Neuronal stem cell (in vitro differentiated cells): ENCODE results near the gene APIP.

Source experiments
- DNase-seq: peaks from one replicate; pipeline ENCODE4 v3.0.0-alpha.2; 2013; ENCODE audit warnings: low spot score
- H2AFZ ChIP-seq: one replicate; pipeline ENCODE4 v1.6.1; 2013; ENCODE audit warnings: mild to moderate bottlenecking, low read length, inconsistent platforms
- H2AK5ac ChIP-seq: 2 replicates; pipeline ENCODE4 v1.6.1; 2013; ENCODE audit warnings: low read depth, mild to moderate bottlenecking, inconsistent platforms, low read length, moderate library complexity, mixed read lengths
- H2BK120ac ChIP-seq: 2 replicates; pipeline ENCODE4 v1.6.1; 2013; ENCODE audit warnings: low read depth, mild to moderate bottlenecking, inconsistent platforms, low read length, moderate library complexity, mixed read lengths
- H2BK12ac ChIP-seq: one replicate; pipeline ENCODE4 v1.6.1; 2013; ENCODE audit warnings: low read length, inconsistent platforms
- H2BK15ac ChIP-seq: 2 replicates; pipeline ENCODE4 v1.6.1; 2013; ENCODE audit warnings: mild to moderate bottlenecking, low read length, inconsistent platforms, mixed read lengths
- H2BK5ac ChIP-seq: one replicate; pipeline ENCODE4 v1.6.1; 2013; ENCODE audit warnings: inconsistent platforms, mild to moderate bottlenecking, low read length, moderate library complexity
- H3K14ac ChIP-seq: one replicate; pipeline ENCODE4 v1.6.1; 2013; ENCODE audit warnings: low read length, inconsistent platforms
- H3K18ac ChIP-seq: 2 replicates; pipeline ENCODE4 v1.6.1; 2013; ENCODE audit warnings: low read length, inconsistent platforms
- H3K23ac ChIP-seq: 2 replicates; pipeline ENCODE4 v1.6.1; 2013; ENCODE audit warnings: low read depth, mild to moderate bottlenecking, mixed read lengths, low read length, inconsistent platforms; ENCODE audit not compliant: poor library complexity
- H3K27ac ChIP-seq: replicated peaks from 3 replicates; pipeline ENCODE4 v1.5.1; 2013; ENCODE audit warnings: low read length, inconsistent platforms
- H3K27me3 ChIP-seq, 3 experiments: 2 replicates each; pipeline ENCODE4 v1.6.1; 2013; ENCODE audit warnings: low read length in 3 of 3, mild to moderate bottlenecking in 2 of 3, inconsistent platforms in 1 of 3, low read depth in 1 of 3, mixed read lengths in 1 of 3, moderate library complexity in 1 of 3; ENCODE audit not compliant: control insufficient read depth in 3 of 3, insufficient read depth in 3 of 3
- H3K36me3 ChIP-seq, 2 donors: replicated peaks in 1 of 2; 2 replicates each; pipeline ENCODE4 v1.6.1; 2013; ENCODE audit warnings: low read length in 2 of 2; ENCODE audit not compliant: control insufficient read depth in 2 of 2, insufficient read depth in 2 of 2
- H3K4ac ChIP-seq: 2 replicates; pipeline ENCODE4 v1.6.1; 2013; ENCODE audit warnings: inconsistent platforms, mild to moderate bottlenecking, low read length, moderate library complexity
- H3K4me1 ChIP-seq, 2 donors: 1 replicate in 1 of 2; 2 replicates in 1 of 2; pipeline ENCODE4 v1.6.1; 2013; ENCODE audit warnings: low read length in 2 of 2, low read depth in 1 of 2; ENCODE audit not compliant: control insufficient read depth in 2 of 2, insufficient read depth in 1 of 2
- H3K4me2 ChIP-seq: one replicate; pipeline ENCODE4 v1.6.1; 2013; ENCODE audit warnings: mild to moderate bottlenecking, low read length, inconsistent platforms; ENCODE audit not compliant: insufficient read depth, poor library complexity, severe bottlenecking
- H3K4me3 ChIP-seq, 2 donors: 2 replicates each; pipeline ENCODE4 v1.5.1; 2013; ENCODE audit warnings: low read length in 2 of 2, mild to moderate bottlenecking in 2 of 2, inconsistent platforms in 1 of 2, moderate library complexity in 1 of 2
- H3K79me1 ChIP-seq: one replicate; pipeline ENCODE4 v1.6.1; 2013; ENCODE audit warnings: low read depth, mild to moderate bottlenecking, inconsistent platforms, low read length, moderate library complexity
- H3K9ac ChIP-seq: one replicate; pipeline ENCODE4 v1.6.1; 2013; ENCODE audit warnings: mild to moderate bottlenecking, low read depth, low read length, inconsistent platforms; ENCODE audit not compliant: poor library complexity
- H3K9me3 ChIP-seq, 2 donors: replicated peaks in 1 of 2; 2 replicates each; pipeline versions ENCODE3 to v1.6.1; 2013; ENCODE audit warnings: low read length in 2 of 2, mild to moderate bottlenecking in 2 of 2, inconsistent platforms in 1 of 2, low read depth in 1 of 2, mixed read lengths in 1 of 2, moderate library complexity in 1 of 2; ENCODE audit not compliant: control insufficient read depth in 2 of 2, insufficient read depth in 1 of 2
- H4K8ac ChIP-seq: one replicate; pipeline ENCODE4 v1.6.1; 2013; ENCODE audit warnings: low read depth, mild to moderate bottlenecking, inconsistent platforms, low read length, moderate library complexity
- H4K91ac ChIP-seq: one replicate; pipeline ENCODE4 v1.6.1; 2013; ENCODE audit warnings: low read length, low read depth, mild to moderate bottlenecking, inconsistent platforms; ENCODE audit not compliant: poor library complexity
- WGBS, 2 donors: extraction: QIAGEN DNeasy Blood & Tissue Kit; methylation state at CpG; one replicate each; pipeline ENCODE4 v1.1.7; 2013; ENCODE audit warnings: missing lambda C conversion rate in 2 of 2, mixed read lengths in 1 of 2; ENCODE audit not compliant: insufficient read length in 2 of 2, insufficient replicate concordance in 1 of 2; ENCODE audit errors: extremely low coverage in 2 of 2; 5-methylcytosine and 5-hydroxymethylcytosine counted together

Gene APIP

DNA sequence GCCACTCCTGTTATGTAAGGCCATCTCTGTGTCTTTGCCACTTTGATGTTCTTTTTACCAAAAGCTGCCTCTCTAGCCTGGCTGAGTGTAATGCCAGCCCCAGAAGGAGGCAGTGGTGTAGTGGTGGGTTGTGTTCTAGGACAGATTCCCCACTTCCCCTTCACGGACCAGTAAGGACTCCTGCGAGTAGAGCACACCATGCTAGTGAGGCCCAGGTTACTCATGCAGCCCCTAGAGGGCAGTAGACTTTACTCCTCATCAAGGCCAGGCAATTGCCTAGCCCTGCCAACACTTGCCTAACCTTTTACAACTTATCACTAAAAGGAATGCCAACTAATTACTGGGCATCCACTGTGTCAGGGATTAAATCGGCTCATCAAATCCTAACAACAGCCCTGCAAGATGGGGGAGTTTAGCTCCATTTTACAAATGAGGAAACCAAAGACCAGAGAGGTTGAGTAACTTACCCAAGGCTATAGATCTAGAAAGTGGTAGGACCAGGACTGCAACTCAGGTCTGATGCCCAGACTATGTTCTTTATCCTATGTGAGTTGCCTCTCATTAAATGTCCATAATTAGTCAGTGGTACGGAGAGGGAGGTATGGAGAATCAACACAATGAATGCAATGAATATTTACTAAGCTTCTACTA lies 75.3 kb downstream of the APIP start:
- H3K14ac ChIP-seq = no peak overlapping the region
- H3K9me3 ChIP-seq = no peaks in the 10 kb centered on the region
- no peak overlapping the region for H4K8ac ChIP-seq
- H3K18ac ChIP-seq = no peak overlapping the region
- no peak overlapping the region for H3K4me2 ChIP-seq
- no peak overlapping the region for H2BK15ac ChIP-seq
- H3K27ac ChIP-seq = no peak overlapping the region
- H4K91ac ChIP-seq = no peak overlapping the region
- no peaks in the 10 kb centered on the region for H3K27me3 ChIP-seq
- no peak for DNase-seq
- no peak overlapping the region for H3K4me3 ChIP-seq
- no peak overlapping the region for H2AK5ac ChIP-seq
- H2BK120ac ChIP-seq = no peak overlapping the region
- H3K79me1 ChIP-seq = no peaks in the 10 kb centered on the region
- H2BK12ac ChIP-seq = no peak overlapping the region
- H3K36me3 ChIP-seq = no peaks in the 10 kb centered on the region
- H3K4me1 ChIP-seq = peaks cover 0 to 7% of the 10 kb centered on the region in 2 donors
- no peak overlapping the region for H2AFZ ChIP-seq
- H3K4ac ChIP-seq = no peak overlapping the region
- H3K9ac ChIP-seq = no peak overlapping the region
- no peak overlapping the region for H3K23ac ChIP-seq
- no CpG with 5 or more reads among the region's 4 CpGs for WGBS, 2 donors
- no peak overlapping the region for H2BK5ac ChIP-seq

DNA sequence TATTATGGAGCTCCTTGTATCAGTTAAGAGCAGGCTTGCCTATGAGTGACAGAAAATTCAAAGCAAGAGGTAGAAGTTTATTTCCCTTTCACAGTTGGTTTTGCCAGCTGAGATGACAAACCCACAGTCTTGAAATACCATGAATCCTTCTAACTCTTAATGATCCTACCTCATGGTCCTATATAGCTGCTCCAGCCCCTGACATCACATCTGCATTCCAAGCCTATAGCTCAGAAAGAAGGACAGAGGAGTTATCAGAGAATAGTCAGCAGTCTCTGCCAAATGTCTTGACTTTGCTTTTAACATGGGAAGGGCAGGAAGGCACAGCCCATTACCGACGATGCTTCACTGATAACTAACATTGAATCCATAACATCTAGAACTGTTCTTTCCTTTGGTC lies 76.2 kb downstream of the APIP start:
- no peak overlapping the region for H3K23ac ChIP-seq
- no peak overlapping the region for H4K91ac ChIP-seq
- H2BK5ac ChIP-seq = no peak overlapping the region
- H2BK120ac ChIP-seq = no peak overlapping the region
- no peaks in the 10 kb centered on the region for H3K79me1 ChIP-seq
- DNase-seq = no peak
- H3K4me3 ChIP-seq = no peak overlapping the region
- no peak overlapping the region for H2BK12ac ChIP-seq
- no peak overlapping the region for H3K18ac ChIP-seq
- no peak overlapping the region for H3K4ac ChIP-seq
- H3K9ac ChIP-seq = no peak overlapping the region
- no peak overlapping the region for H3K27ac ChIP-seq
- H3K14ac ChIP-seq = no peak overlapping the region
- no peaks in the 10 kb centered on the region for H3K27me3 ChIP-seq
- H2AK5ac ChIP-seq = no peak overlapping the region
- no peaks in the 10 kb centered on the region for H3K9me3 ChIP-seq
- no CpG with 5 or more reads among the region's 2 CpGs for WGBS, 2 donors
- peaks cover 0 to 7% of the 10 kb centered on the region in 2 donors for H3K4me1 ChIP-seq
- H4K8ac ChIP-seq = no peak overlapping the region
- H3K36me3 ChIP-seq = no peaks in the 10 kb centered on the region
- no peak overlapping the region for H2AFZ ChIP-seq
- no peak overlapping the region for H3K4me2 ChIP-seq
- no peak overlapping the region for H2BK15ac ChIP-seq

DNA sequence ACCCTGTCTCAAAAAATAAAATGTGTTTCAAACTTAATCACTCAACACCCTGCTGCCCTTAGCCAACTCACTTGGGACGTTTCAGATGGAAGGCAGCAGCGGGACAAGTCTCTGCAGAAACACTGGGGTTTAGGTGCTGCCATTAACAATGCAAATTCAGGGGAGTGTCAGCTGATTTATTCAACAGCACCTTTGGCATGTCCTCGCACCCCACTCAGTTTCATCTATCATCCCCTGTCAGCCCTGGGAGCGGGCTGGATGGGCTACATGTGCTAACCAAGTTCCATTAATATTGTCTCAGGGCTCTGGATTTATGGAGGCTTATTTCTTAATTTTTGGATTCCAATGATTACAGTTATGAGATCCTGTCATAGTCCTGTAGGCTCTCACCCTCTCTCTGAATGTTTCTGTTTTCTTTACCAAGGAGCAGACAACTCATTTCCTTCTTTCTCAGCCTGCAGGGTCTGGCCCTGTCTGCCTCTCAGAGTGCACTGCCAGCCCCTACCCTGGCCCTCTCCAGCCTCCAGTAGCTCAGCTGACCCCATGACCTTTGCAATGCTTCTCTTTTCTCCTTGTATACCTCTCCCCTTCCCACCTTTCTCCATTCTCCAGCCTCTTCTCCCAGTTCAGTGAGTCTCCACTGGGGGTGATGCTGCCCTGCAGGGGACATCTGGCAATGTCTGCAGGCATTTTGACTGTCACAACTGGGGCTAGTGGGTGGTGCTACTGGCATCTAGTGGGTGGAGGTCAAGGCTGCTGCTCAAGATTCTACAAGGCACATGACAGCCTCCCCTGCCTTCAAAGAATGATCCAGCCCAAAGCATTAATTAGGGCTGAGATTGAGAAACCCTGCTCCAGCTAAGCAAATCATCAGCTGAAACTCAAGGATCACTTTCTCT lies 79.0 kb downstream of the APIP start:
- Histone ChIP-seq H4K91ac (no peak overlapping the region), H2AFZ (no peak overlapping the region)
- no CpG with 5 or more reads among the region's 4 CpGs for whole genome bisulfite sequencing, 2 donors

GRCh38 chr11:34833602-34834001 lies 82.6 kb downstream of the APIP start:
- Histone ChIP-seq H2AFZ (no peak overlapping the region), H4K8ac (no peak overlapping the region), H3K4me3 (no peak overlapping the region), H3K27ac (no peak overlapping the region), H3K18ac (no peak overlapping the region), H3K36me3 (no peaks in the 10 kb centered on the region), H3K4me2 (no peak overlapping the region), H2BK12ac (no peak overlapping the region), H3K14ac (no peak overlapping the region), H3K4ac (no peak overlapping the region), H2BK120ac (no peak overlapping the region), H3K79me1 (no peaks in the 10 kb centered on the region), H3K23ac (no peak overlapping the region), H4K91ac (no peak overlapping the region), H3K9me3 (no peaks in the 10 kb centered on the region), H3K4me1 (peaks cover 0 to 8% of the 10 kb centered on the region in 2 donors), H2AK5ac (no peak overlapping the region), H3K9ac (no peak overlapping the region), H3K27me3 (no peaks in the 10 kb centered on the region), H2BK5ac (no peak overlapping the region), H2BK15ac (no peak overlapping the region)
- no peak for DNase-seq

More for the DNA sequence above, 79.0 kb downstream of the APIP start:
- no peak overlapping the region for H2BK15ac ChIP-seq
- H3K4me1 ChIP-seq = peaks cover 0 to 7% of the 10 kb centered on the region in 2 donors
- H3K14ac ChIP-seq = no peak overlapping the region
- H3K4me3 ChIP-seq = no peak overlapping the region
- no peak overlapping the region for H2AK5ac ChIP-seq
- no peaks in the 10 kb centered on the region for H3K79me1 ChIP-seq
- no peak overlapping the region for H3K4ac ChIP-seq
- H3K9me3 ChIP-seq = no peaks in the 10 kb centered on the region
- H3K27me3 ChIP-seq = no peaks in the 10 kb centered on the region
- no peak for DNase-seq
- H3K27ac ChIP-seq = no peak overlapping the region
- H3K36me3 ChIP-seq = no peaks in the 10 kb centered on the region
- H2BK5ac ChIP-seq = no peak overlapping the region
- peak overlapping the region; percentile 15 for H3K18ac ChIP-seq
- no peak overlapping the region for H3K4me2 ChIP-seq
- H2BK12ac ChIP-seq = no peak overlapping the region
- H3K23ac ChIP-seq = no peak overlapping the region
- no peak overlapping the region for H2BK120ac ChIP-seq
- H3K9ac ChIP-seq = no peak overlapping the region
- no peak overlapping the region for H4K8ac ChIP-seq
